WTC11 (cell line): ENCODE results near the gene ARID4B.

ENCODE experiments used
- CTCF ChIP-seq: fragments of 200-600 bp; IDR thresholded peaks from 2 replicates; pipeline ENCODE4 v1.8.0; 2022; ENCODE audit warnings: antibody characterized with exemption
- FOXK1 ChIP-seq: sonication (generic); formaldehyde crosslinking; IDR thresholded peaks from 2 replicates; pipeline ENCODE4 v1.8.0; 2022; ENCODE audit warnings: mild to moderate bottlenecking, moderate library complexity, missing genetic modification reagents
- HMGXB4 ChIP-seq: sonication (generic); formaldehyde crosslinking; IDR thresholded peaks from 2 replicates; pipeline ENCODE4 v1.8.1; 2023; ENCODE audit warnings: mild to moderate bottlenecking, moderate library complexity, missing genetic modification reagents
- JUN ChIP-seq: sonication (generic); formaldehyde crosslinking; IDR thresholded peaks from 2 replicates; pipeline ENCODE4 v1.8.0; 2023; ENCODE audit warnings: mild to moderate bottlenecking, missing genetic modification reagents
- NFATC4 ChIP-seq: fragments of 250-450 bp; sonication (Bioruptor Pico); IDR thresholded peaks from 2 replicates; pipeline ENCODE4 v1.9.0; 2021; ENCODE audit warnings: mild to moderate bottlenecking
- NR1H2 ChIP-seq: sonication (generic); formaldehyde crosslinking; IDR thresholded peaks from 2 replicates; pipeline ENCODE4 v1.9.0; 2021; ENCODE audit warnings: mild to moderate bottlenecking, moderate library complexity, missing genetic modification reagents
- SMAD4 ChIP-seq: sonication (generic); formaldehyde crosslinking; IDR thresholded peaks from 2 replicates; pipeline ENCODE4 v1.8.0; 2022; ENCODE audit warnings: mild to moderate bottlenecking, missing genetic modification reagents
- SP1 ChIP-seq: sonication (generic); formaldehyde crosslinking; conservative IDR thresholded peaks from 2 replicates; pipeline ENCODE4 v1.8.1; 2022; ENCODE audit warnings: missing genetic modification reagents
- USF2 ChIP-seq: sonication (generic); formaldehyde crosslinking; IDR thresholded peaks from 2 replicates; pipeline ENCODE4 v1.8.1; 2023; ENCODE audit warnings: mild to moderate bottlenecking, missing genetic modification reagents, moderate library complexity
- ZNF512 ChIP-seq: sonication (generic); formaldehyde crosslinking; IDR thresholded peaks from 2 replicates; pipeline ENCODE4 v1.8.1; 2022; ENCODE audit warnings: missing genetic modification reagents, borderline replicate concordance
- TF ChIP-seq, protein P1 (sequence below): fragments of 250-450 bp; sonication (Bioruptor Pico); IDR thresholded peaks from 2 replicates; pipeline ENCODE4 v1.9.0; 2021; ENCODE audit warnings: mild to moderate bottlenecking, borderline replicate concordance
- TF ChIP-seq, protein P2 (sequence below): sonication (generic); formaldehyde crosslinking; IDR thresholded peaks from 2 replicates; pipeline ENCODE4 v1.8.0; 2022; ENCODE audit warnings: mild to moderate bottlenecking, missing genetic modification reagents
- TF ChIP-seq, protein P3 (sequence below): fragments of 250-450 bp; sonication (Bioruptor Pico); IDR thresholded peaks from 2 replicates; pipeline ENCODE4 v2.1.2; 2022; ENCODE audit warnings: mild to moderate bottlenecking, moderate library complexity
- TF ChIP-seq, protein P4 (sequence below): sonication (generic); formaldehyde crosslinking; IDR thresholded peaks from 2 replicates; pipeline ENCODE4 v1.8.1; 2023; ENCODE audit warnings: mild to moderate bottlenecking, missing genetic modification reagents

GRCh38 chr1:235169986-235170385 lies 158.0 kb downstream of the ARID4B start:
- TF ChIP-seq HMGXB4, result no peak
- no peak for TF ChIP-seq ZNF512 (CRISPR knock-in tag)
- TF ChIP-seq, protein P1, sequence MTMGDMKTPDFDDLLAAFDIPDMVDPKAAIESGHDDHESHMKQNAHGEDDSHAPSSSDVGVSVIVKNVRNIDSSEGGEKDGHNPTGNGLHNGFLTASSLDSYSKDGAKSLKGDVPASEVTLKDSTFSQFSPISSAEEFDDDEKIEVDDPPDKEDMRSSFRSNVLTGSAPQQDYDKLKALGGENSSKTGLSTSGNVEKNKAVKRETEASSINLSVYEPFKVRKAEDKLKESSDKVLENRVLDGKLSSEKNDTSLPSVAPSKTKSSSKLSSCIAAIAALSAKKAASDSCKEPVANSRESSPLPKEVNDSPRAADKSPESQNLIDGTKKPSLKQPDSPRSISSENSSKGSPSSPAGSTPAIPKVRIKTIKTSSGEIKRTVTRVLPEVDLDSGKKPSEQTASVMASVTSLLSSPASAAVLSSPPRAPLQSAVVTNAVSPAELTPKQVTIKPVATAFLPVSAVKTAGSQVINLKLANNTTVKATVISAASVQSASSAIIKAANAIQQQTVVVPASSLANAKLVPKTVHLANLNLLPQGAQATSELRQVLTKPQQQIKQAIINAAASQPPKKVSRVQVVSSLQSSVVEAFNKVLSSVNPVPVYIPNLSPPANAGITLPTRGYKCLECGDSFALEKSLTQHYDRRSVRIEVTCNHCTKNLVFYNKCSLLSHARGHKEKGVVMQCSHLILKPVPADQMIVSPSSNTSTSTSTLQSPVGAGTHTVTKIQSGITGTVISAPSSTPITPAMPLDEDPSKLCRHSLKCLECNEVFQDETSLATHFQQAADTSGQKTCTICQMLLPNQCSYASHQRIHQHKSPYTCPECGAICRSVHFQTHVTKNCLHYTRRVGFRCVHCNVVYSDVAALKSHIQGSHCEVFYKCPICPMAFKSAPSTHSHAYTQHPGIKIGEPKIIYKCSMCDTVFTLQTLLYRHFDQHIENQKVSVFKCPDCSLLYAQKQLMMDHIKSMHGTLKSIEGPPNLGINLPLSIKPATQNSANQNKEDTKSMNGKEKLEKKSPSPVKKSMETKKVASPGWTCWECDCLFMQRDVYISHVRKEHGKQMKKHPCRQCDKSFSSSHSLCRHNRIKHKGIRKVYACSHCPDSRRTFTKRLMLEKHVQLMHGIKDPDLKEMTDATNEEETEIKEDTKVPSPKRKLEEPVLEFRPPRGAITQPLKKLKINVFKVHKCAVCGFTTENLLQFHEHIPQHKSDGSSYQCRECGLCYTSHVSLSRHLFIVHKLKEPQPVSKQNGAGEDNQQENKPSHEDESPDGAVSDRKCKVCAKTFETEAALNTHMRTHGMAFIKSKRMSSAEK, result no peak
- no peak for TF ChIP-seq FOXK1 (CRISPR knock-in tag)
- TF ChIP-seq CTCF, result no peak
- no peak for TF ChIP-seq JUN (CRISPR knock-in tag)
- TF ChIP-seq, protein P2, sequence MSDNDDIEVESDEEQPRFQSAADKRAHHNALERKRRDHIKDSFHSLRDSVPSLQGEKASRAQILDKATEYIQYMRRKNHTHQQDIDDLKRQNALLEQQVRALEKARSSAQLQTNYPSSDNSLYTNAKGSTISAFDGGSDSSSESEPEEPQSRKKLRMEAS (CRISPR knock-in tag), result no peak
- no peak for TF ChIP-seq NR1H2 (CRISPR knock-in tag)
- TF ChIP-seq SMAD4, result no peak
- TF ChIP-seq SP1 (CRISPR knock-in tag), result no peak
- TF ChIP-seq, protein P3, sequence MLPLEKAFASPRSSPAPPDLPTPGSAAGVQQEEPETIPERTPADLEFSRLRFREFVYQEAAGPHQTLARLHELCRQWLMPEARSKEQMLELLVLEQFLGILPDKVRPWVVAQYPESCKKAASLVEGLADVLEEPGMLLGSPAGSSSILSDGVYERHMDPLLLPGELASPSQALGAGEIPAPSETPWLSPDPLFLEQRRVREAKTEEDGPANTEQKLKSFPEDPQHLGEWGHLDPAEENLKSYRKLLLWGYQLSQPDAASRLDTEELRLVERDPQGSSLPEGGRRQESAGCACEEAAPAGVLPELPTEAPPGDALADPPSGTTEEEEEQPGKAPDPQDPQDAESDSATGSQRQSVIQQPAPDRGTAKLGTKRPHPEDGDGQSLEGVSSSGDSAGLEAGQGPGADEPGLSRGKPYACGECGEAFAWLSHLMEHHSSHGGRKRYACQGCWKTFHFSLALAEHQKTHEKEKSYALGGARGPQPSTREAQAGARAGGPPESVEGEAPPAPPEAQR, result no peak
- no peak for TF ChIP-seq USF2
- TF ChIP-seq, protein P4, sequence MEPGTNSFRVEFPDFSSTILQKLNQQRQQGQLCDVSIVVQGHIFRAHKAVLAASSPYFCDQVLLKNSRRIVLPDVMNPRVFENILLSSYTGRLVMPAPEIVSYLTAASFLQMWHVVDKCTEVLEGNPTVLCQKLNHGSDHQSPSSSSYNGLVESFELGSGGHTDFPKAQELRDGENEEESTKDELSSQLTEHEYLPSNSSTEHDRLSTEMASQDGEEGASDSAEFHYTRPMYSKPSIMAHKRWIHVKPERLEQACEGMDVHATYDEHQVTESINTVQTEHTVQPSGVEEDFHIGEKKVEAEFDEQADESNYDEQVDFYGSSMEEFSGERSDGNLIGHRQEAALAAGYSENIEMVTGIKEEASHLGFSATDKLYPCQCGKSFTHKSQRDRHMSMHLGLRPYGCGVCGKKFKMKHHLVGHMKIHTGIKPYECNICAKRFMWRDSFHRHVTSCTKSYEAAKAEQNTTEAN, result no peak
- no peak for TF ChIP-seq NFATC4 (CRISPR knock-in tag)
